Erythroblast (primary cell): ENCODE data around the gene INTS1.

ENCODE experiments used
- DNase-seq, 2 experiments: peaks; one replicate each; lab custom pipeline; 2025; lab: John Stamatoyannopoulos, UW
- GATA1 ChIP-seq: IDR thresholded peaks from 2 replicates; pipeline ENCODE4 v1.6.1; 2011; ENCODE audit warnings: low read depth, mild to moderate bottlenecking, control low read depth, low read length, moderate library complexity
- POLR2A ChIP-seq: IDR thresholded peaks from 2 replicates; pipeline ENCODE4 v1.6.1; 2011; ENCODE audit warnings: mild to moderate bottlenecking, low read length

Gene INTS1

GRCh38 chr7:1514407-1514806 lies 10.2 kb upstream of the INTS1 start:
- TF ChIP-seq POLR2A: no peak
- TF ChIP-seq GATA1: no peak
- DNase-seq: no peak

GRCh38 chr7:1513657-1514095 lies 9.5 kb upstream of the INTS1 start:
- DNase-seq: no peak
- TF ChIP-seq POLR2A: no peak

GRCh38 chr7:1512781-1513656 lies 8.8 kb upstream of the INTS1 start:
- TF ChIP-seq GATA1: no peak
- no peak for TF ChIP-seq POLR2A
- DNase-seq: peak; percentile 78 to 90

- no peak for DNase-seq
- TF ChIP-seq POLR2A (no peak), GATA1 (no peak)
Measured at GRCh38 chr7:1511444-1512422, 7.5 kb upstream of the INTS1 start.

GRCh38 chr7:1510780-1511154 lies 6.6 kb upstream of the INTS1 start:
- no peak for DNase-seq
- no peak for TF ChIP-seq GATA1
- TF ChIP-seq POLR2A: no peak

- TF ChIP-seq GATA1: no peak
- no peak for TF ChIP-seq POLR2A
- no peak for DNase-seq
Measured at GRCh38 chr7:1509226-1509625, 5.0 kb upstream of the INTS1 start.

- DNase-seq: peak in 1 of 2 experiments; percentile 38
- TF ChIP-seq POLR2A (no peak), GATA1 (no peak)
Measured at GRCh38 chr7:1508277-1508758, 4.1 kb upstream of the INTS1 start.

GRCh38 chr7:1505731-1506550 lies 1.8 kb upstream of the INTS1 start:
- TF ChIP-seq GATA1 (no peak), POLR2A (no peak)
- DNase-seq: no peak

- TF ChIP-seq GATA1 (no peak), POLR2A (no peak)
- peak; percentile 30 to 38 for DNase-seq
Measured at GRCh38 chr7:1503390-1503789, 799 bp downstream of the INTS1 start.

- DNase-seq: no peak
- TF ChIP-seq POLR2A (no peak), GATA1 (no peak)
Measured at GRCh38 chr7:1502845-1503244, 1.3 kb downstream of the INTS1 start.

- DNase-seq: no peak
- no peak for TF ChIP-seq GATA1
- no peak for TF ChIP-seq POLR2A
Measured at GRCh38 chr7:1501487-1502270, 2.5 kb downstream of the INTS1 start.

GRCh38 chr7:1500064-1500807 lies 4.0 kb downstream of the INTS1 start:
- TF ChIP-seq POLR2A (no peak), GATA1 (no peak)
- no peak for DNase-seq
